GM10266 (cell line): Measurements from ENCODE around the gene CRISPLD2.

Experiments
- DNase-seq: peaks from one replicate; pipeline ENCODE4 v3.0.0; 2012; ENCODE audit errors: extremely low spot score
- CTCF ChIP-seq: IDR thresholded peaks from 2 replicates; pipeline ENCODE4 v1.5.1; 2012; ENCODE audit warnings: mild to moderate bottlenecking, low read depth; ENCODE audit not compliant: control insufficient read depth, insufficient read depth; ENCODE audit errors: missing control alignments

Gene CRISPLD2

GRCh38 chr16:84859681-84860080 is 39.9 kb downstream of the CRISPLD2 start:
- DNase-seq, result no peak

DNA sequence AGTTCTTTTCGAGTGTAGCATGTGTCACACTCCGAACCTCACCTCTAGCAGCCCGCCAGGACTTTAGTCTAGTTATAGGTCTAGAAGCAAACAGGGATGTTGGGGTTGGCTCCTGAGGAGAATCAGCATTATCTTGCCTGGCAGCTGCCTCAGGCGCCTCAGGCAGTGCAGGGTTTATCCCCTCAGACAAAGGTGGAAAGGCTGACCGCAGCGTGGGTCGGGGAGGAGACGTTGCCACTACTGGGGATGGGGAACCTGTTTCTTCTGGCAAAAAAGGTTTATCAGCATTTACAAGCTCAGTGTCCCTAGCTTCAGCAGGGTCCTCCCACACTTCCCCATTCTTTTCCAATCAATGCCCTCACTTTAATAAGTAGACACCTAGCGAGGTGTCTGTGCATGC is 40.6 kb downstream of the CRISPLD2 start:
- TF ChIP-seq CTCF, result no peak
- DNase-seq, result no peak

More at GRCh38 chr16:84859681-84860080, 39.9 kb downstream of the CRISPLD2 start:
- no peak for TF ChIP-seq CTCF

DNA sequence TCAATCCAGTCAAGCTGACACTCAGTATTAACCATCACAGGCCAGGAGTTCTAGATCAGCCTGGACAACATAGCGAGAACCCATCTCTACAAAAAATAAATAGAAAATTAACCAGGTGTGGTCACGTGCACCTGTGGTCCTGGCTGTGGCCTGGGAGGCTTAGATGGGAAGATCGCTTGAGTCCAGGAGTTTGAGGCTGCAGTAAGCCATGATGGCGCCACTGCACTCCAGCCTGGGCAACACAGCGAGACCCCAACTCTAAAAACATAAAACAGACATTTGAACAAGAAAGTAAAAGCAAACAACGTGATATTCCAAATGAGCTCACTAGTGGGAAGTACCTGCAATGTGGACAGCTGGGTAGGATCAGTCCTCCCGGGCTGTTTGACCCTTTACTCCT is 41.9 kb downstream of the CRISPLD2 start:
- no peak for TF ChIP-seq CTCF

GRCh38 chr16:84862804-84863480 is 43.2 kb downstream of the CRISPLD2 start:
- DNase-seq, result no peak
- TF ChIP-seq CTCF, result no peak

More for the DNA sequence above, 41.9 kb downstream of the CRISPLD2 start:
- no peak for DNase-seq

DNA sequence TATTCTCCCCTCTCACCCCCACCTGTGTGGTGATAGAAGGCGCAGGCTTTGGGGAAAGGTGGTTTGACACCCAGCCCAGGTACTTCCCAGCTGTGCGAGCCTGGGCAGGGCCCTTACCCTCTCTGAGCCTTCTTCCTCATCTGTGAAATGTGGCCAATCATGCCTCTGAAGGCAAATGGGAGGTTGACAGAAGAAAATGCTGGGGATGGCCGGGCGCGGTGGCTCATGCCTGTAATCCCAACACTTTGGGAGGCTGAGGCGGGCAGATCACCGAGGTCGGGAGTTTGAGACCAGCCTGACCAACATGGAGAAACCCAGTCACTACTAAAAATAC is 43.7 kb downstream of the CRISPLD2 start:
- DNase-seq, result no peak
- no peak for TF ChIP-seq CTCF

GRCh38 chr16:84864326-84864955 is 44.7 kb downstream of the CRISPLD2 start:
- TF ChIP-seq CTCF, result no peak
- no peak for DNase-seq

DNA sequence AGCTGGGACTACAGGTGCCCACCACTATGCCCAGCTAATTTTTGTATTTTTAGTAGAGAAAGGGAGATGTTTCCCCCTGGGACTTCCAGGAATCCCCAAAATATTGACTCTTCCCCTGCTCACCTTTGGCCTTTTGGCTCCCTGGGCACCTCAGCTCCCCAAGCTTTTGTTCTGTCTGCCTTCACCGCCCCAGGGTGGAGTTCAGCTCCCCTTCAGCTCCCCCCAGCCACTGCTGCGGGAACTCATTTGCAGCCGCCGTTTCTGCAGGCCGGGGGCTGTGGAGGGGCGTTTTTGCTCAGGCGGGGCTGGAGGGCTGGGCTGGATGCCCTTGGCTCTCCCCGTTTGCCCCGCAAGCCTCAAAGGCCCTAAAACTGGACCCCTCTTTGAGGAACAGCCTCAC is 47.9 kb downstream of the CRISPLD2 start:
- no peak for DNase-seq
- TF ChIP-seq CTCF, result no peak
